Fibroblast of lung (primary cell): ENCODE data around the gene EFCAB10.

Source experiments
- EZH2 ChIP-seq: IDR thresholded peaks from 2 replicates; pipeline ENCODE4 v1.5.1; 2012; ENCODE audit warnings: low read length, control low read depth, mild to moderate bottlenecking; ENCODE audit errors: missing control alignments
- TF ChIP-seq, protein P1 (sequence below), 2 donors: IDR thresholded peaks in 1 of 2; conservative IDR thresholded peaks in 1 of 2; 1 replicate in 1 of 2; 2 replicates in 1 of 2; pipeline ENCODE4 v1.5.1; 2011 to 2012; ENCODE audit warnings: low read length in 2 of 2, control low read depth in 1 of 2, inconsistent platforms in 1 of 2, low read depth in 1 of 2, mild to moderate bottlenecking in 1 of 2

DNA sequence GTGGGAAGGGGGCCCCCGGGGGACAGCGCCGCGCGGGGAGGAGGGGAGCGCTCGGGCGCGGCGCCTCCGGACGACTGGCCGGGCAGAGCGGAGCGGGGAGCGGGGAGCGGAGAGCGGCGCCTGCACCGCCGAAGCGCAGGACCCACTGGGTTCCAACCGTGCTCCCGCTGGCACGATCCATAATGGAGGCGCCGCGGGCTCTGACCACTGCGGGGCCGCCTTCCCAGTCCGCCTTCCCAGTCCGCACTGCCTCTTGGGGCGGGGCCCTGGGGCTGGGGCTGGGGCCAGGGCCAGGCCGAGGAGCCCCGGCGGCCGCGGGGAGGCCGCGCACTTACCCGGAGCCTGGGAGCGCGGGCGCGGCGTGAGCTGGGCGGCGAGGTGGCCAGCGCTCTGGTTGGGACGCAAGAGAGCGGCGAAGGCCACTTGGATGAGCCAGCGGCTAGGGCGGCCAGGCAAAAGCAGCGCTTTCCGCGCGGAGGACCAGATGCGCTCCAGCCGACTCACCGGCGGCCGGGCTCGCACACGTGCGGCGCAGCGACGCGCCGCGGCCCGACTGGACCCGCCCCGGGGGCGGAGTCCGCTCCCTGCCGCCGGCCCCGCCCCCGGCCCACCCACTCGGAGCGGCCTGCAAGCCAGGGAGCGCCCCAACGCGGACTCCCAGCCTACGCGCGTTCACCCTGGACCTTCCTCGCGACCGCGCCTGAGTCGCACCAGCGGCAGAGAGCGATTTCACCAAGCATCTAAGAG, 59.4 kb downstream of the EFCAB10 start, which contains the start of gene PUS7:
- TF ChIP-seq EZH2, result no peak
- TF ChIP-seq, protein P1, sequence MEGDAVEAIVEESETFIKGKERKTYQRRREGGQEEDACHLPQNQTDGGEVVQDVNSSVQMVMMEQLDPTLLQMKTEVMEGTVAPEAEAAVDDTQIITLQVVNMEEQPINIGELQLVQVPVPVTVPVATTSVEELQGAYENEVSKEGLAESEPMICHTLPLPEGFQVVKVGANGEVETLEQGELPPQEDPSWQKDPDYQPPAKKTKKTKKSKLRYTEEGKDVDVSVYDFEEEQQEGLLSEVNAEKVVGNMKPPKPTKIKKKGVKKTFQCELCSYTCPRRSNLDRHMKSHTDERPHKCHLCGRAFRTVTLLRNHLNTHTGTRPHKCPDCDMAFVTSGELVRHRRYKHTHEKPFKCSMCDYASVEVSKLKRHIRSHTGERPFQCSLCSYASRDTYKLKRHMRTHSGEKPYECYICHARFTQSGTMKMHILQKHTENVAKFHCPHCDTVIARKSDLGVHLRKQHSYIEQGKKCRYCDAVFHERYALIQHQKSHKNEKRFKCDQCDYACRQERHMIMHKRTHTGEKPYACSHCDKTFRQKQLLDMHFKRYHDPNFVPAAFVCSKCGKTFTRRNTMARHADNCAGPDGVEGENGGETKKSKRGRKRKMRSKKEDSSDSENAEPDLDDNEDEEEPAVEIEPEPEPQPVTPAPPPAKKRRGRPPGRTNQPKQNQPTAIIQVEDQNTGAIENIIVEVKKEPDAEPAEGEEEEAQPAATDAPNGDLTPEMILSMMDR (conservative IDR thresholded peaks at IDR 0.05 in 1 of 2, IDR thresholded peaks at IDR 0.05 in 1 of 2; ENCODE audit: low read depth in 1 of 2, low read length in 2 of 2), result no peak
